H9 (cell line): ENCODE data around the gene EDA. TPM values are rescaled to one million over a fixed set of nuclear protein-coding genes. Genes with fewer than 3 reads are reported as not detected.

Experiments used
- DNase-seq: peaks from one replicate; pipeline ENCODE4 v3.0.0-alpha.2; 2017
- H2AFZ ChIP-seq: one replicate; pipeline ENCODE4 v1.6.1; 2013; ENCODE audit warnings: mild to moderate bottlenecking, low read length, control low read depth, moderate library complexity
- H2AK5ac ChIP-seq: 2 replicates; pipeline ENCODE4 v1.6.1; 2013; ENCODE audit warnings: low read length, control low read depth, mixed read lengths; ENCODE audit not compliant: insufficient read length
- H2BK120ac ChIP-seq: one replicate; pipeline ENCODE4 v1.6.1; 2013; ENCODE audit warnings: low read depth, mild to moderate bottlenecking, low read length, control low read depth, inconsistent platforms; ENCODE audit not compliant: poor library complexity, severe bottlenecking
- H2BK12ac ChIP-seq: 2 replicates; pipeline ENCODE4 v1.6.1; 2013; ENCODE audit warnings: low read length, control low read depth, mixed read lengths, low read depth; ENCODE audit not compliant: insufficient read length
- H2BK15ac ChIP-seq: 2 replicates; pipeline ENCODE4 v1.6.1; 2013; ENCODE audit warnings: low read depth, low read length, control low read depth
- H2BK20ac ChIP-seq: one replicate; pipeline ENCODE4 v1.6.1; 2013; ENCODE audit warnings: low read depth, mild to moderate bottlenecking, low read length, control low read depth, inconsistent platforms; ENCODE audit not compliant: poor library complexity, severe bottlenecking
- H2BK5ac ChIP-seq: 2 replicates; pipeline ENCODE4 v1.6.1; 2013; ENCODE audit warnings: low read length, control low read depth, mixed read lengths; ENCODE audit not compliant: insufficient read length
- H3K14ac ChIP-seq: 2 replicates; pipeline ENCODE4 v1.6.1; 2013; ENCODE audit warnings: low read length, control low read depth; ENCODE audit not compliant: insufficient read depth
- H3K18ac ChIP-seq: 2 replicates; pipeline ENCODE4 v1.6.1; 2013; ENCODE audit warnings: low read depth, mild to moderate bottlenecking, mixed read lengths, low read length, control low read depth; ENCODE audit not compliant: insufficient read length
- H3K23ac ChIP-seq: 2 replicates; pipeline ENCODE4 v1.6.1; 2013; ENCODE audit warnings: low read length, control low read depth, mixed read lengths, low read depth; ENCODE audit not compliant: insufficient read length
- H3K23me2 ChIP-seq: 2 replicates; pipeline ENCODE4 v1.6.1; 2013; ENCODE audit warnings: low read depth, mild to moderate bottlenecking, mixed read lengths, low read length, control low read depth; ENCODE audit not compliant: insufficient read length, poor library complexity, severe bottlenecking
- H3K27ac ChIP-seq: 2 replicates; pipeline ENCODE4 v1.5.1; 2013; ENCODE audit warnings: low read length, control low read depth, mixed read lengths, low read depth; ENCODE audit not compliant: insufficient read length
- H3K27me3 ChIP-seq: 2 replicates; pipeline ENCODE4 v1.6.1; 2013; ENCODE audit warnings: low read length, control low read depth, inconsistent platforms; ENCODE audit not compliant: insufficient read depth
- H3K4ac ChIP-seq: 2 replicates; pipeline ENCODE4 v1.6.1; 2013; ENCODE audit warnings: low read depth, mild to moderate bottlenecking, control low read depth, inconsistent platforms, low read length, moderate library complexity
- H3K4me1 ChIP-seq: 2 replicates; pipeline ENCODE4 v1.6.1; 2013; ENCODE audit warnings: low read length, control low read depth, inconsistent platforms; ENCODE audit not compliant: insufficient read depth
- H3K4me2 ChIP-seq: 2 replicates; pipeline ENCODE4 v1.6.1; 2013; ENCODE audit warnings: low read length, control low read depth, mixed read lengths; ENCODE audit not compliant: insufficient read length, insufficient read depth
- H3K56ac ChIP-seq: 2 replicates; pipeline ENCODE4 v1.6.1; 2013; ENCODE audit warnings: low read depth, mild to moderate bottlenecking, mixed read lengths, low read length, control low read depth; ENCODE audit not compliant: insufficient read length
- H3K79me1 ChIP-seq: 2 replicates; pipeline ENCODE4 v1.6.1; 2013; ENCODE audit warnings: low read depth, mild to moderate bottlenecking, moderate library complexity, low read length, control low read depth, inconsistent platforms; ENCODE audit not compliant: insufficient read depth, poor library complexity, severe bottlenecking
- H3K79me2 ChIP-seq: 2 replicates; pipeline ENCODE4 v1.6.1; 2013; ENCODE audit warnings: low read length, control low read depth, inconsistent platforms; ENCODE audit not compliant: insufficient read depth
- H3K9ac ChIP-seq: 2 replicates; pipeline ENCODE4 v1.6.1; 2013; ENCODE audit warnings: low read length, control low read depth, mixed read lengths; ENCODE audit not compliant: insufficient read length; ENCODE audit errors: extremely low read depth
- H3K9me3 ChIP-seq: one replicate; pipeline ENCODE4 v1.6.1; 2013; ENCODE audit warnings: low read depth, low read length, inconsistent platforms; ENCODE audit not compliant: control insufficient read depth
- H3T11ph ChIP-seq: one replicate; pipeline ENCODE4 v1.6.1; 2013; ENCODE audit warnings: mild to moderate bottlenecking, low read length, control low read depth, inconsistent platforms
- H4K20me1 ChIP-seq: one replicate; pipeline ENCODE4 v1.6.1; 2013; ENCODE audit not compliant: control insufficient read depth, insufficient read length, insufficient read depth
- H4K5ac ChIP-seq: 2 replicates; pipeline ENCODE4 v1.6.1; 2013; ENCODE audit warnings: low read depth, mild to moderate bottlenecking, mixed read lengths, low read length, control low read depth; ENCODE audit not compliant: insufficient read length
- H4K8ac ChIP-seq: replicated peaks from 2 replicates; pipeline ENCODE4 v1.6.1; 2013; ENCODE audit warnings: low read length, control low read depth, mixed read lengths, low read depth; ENCODE audit not compliant: insufficient read length
- H4K91ac ChIP-seq: 2 replicates; pipeline ENCODE4 v1.6.1; 2013; ENCODE audit warnings: low read depth, mild to moderate bottlenecking, moderate library complexity, mixed read lengths, low read length, control low read depth; ENCODE audit not compliant: insufficient read length
- H3K27ac Mint-ChIP-seq, 3 experiments: 2 replicates in 2 of 3; 3 replicates in 1 of 3; pipeline ENCODE4 v1.8.0; 2020 to 2021; ENCODE audit warnings: mixed read lengths in 3 of 3, mild to moderate bottlenecking in 1 of 3, moderate library complexity in 1 of 3
- H3K27me3 Mint-ChIP-seq: 2 replicates; pipeline ENCODE4 v1.8.0; 2021; ENCODE audit warnings: low read depth, mild to moderate bottlenecking, moderate library complexity, mixed read lengths
- H3K36me3 Mint-ChIP-seq, 3 experiments: 2 replicates in 2 of 3; 3 replicates in 1 of 3; pipeline ENCODE4 v1.8.0; 2020 to 2021; ENCODE audit warnings: low read depth in 3 of 3, mixed read lengths in 3 of 3; ENCODE audit not compliant: insufficient read depth in 1 of 3
- H3K4me1 Mint-ChIP-seq, 2 experiments: 2 replicates each; pipeline ENCODE4 v1.8.0; 2020; ENCODE audit warnings: mixed read lengths in 2 of 2
- H3K4me3 Mint-ChIP-seq, 2 experiments: 2 replicates in 1 of 2; 3 replicates in 1 of 2; pipeline ENCODE4 v1.8.0; 2020 to 2021; ENCODE audit warnings: mild to moderate bottlenecking in 2 of 2, mixed read lengths in 2 of 2, moderate library complexity in 1 of 2
- H3K9me3 Mint-ChIP-seq, 2 experiments: 2 replicates in 1 of 2; 3 replicates in 1 of 2; pipeline ENCODE4 v1.8.0; 2020; ENCODE audit warnings: mild to moderate bottlenecking in 2 of 2, mixed read lengths in 2 of 2, moderate library complexity in 1 of 2
- WGBS: extraction: QIAGEN DNeasy Blood & Tissue Kit; methylation state at CpG from one replicate; pipeline ENCODE4 v1.1.7; 2013; ENCODE audit warnings: missing lambda C conversion rate, low lambda C conversion rate, mixed read lengths; ENCODE audit not compliant: insufficient read length; ENCODE audit errors: extremely low coverage; 5-methylcytosine and 5-hydroxymethylcytosine counted together
- total RNA-seq: library from RNA; stranded (reverse); gene quantifications from 2 replicates; pipeline ENCODE4 v1.2.1, GENCODE V29; 2021
- TF ChIP-seq, protein P1 (sequence below): fragments of 200-600 bp; sonication (generic); conservative IDR thresholded peaks from 3 replicates; pipeline ENCODE4 v1.8.0; 2021; ENCODE audit warnings: antibody characterized with exemption, mild to moderate bottlenecking

The EDA gene
- total RNA-seq, 1 experiment from 2014 or later = 7.7 TPM

DNA sequence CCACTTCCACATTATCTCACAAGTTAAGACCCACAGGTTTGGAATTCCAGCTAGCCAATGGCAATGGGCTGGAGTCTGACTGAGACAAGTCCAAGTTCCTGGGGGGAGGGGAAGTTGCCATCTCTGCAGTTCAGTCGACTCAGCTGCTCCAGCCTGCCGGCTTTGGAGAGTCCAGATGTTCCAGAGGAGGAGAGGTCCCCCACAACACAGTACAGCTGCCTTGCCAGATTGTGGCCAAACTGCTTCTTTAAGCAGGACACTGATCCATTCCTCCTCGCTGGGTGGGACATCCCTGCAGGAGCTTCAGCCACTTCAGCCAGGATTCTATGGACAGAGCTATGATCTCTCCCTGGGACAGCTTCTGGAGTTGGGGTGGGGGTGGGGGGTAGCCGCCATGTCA, 199.2 kb downstream of the EDA start:
- H2BK120ac ChIP-seq = no peak overlapping the region
- DNase-seq = no peak
- H4K91ac ChIP-seq = no peak overlapping the region
- Mint-ChIP-seq H3K36me3 (peaks cover 4 to 6% (median 4%) of the 10 kb centered on the region in 3 experiments; a peak in 4 of 7 replicates), H3K4me3 (no peak overlapping the region), H3K27me3 (no peaks in the 10 kb centered on the region), H3K27ac (no peak overlapping the region; a peak in 1 of 7 replicates), H3K4me1 (peaks cover 0 to 2% of the 10 kb centered on the region in 2 experiments; a peak in 1 of 4 replicates), H3K9me3 (peaks cover 72 to 81% of the 10 kb centered on the region in 2 experiments)
- peaks cover 47% of the 10 kb centered on the region for H3K9me3 ChIP-seq
- no peak overlapping the region for H2BK5ac ChIP-seq
- no peak overlapping the region for H3K18ac ChIP-seq
- no peaks in the 10 kb centered on the region for H3K79me2 ChIP-seq
- WGBS = no CpG with 5 or more reads among the region's 4 CpGs
- no peaks in the 10 kb centered on the region for H4K20me1 ChIP-seq
- no peak overlapping the region for H3K56ac ChIP-seq
- H4K5ac ChIP-seq = no peak overlapping the region
- no peak overlapping the region for H3T11ph ChIP-seq
- H3K14ac ChIP-seq = no peak overlapping the region
- no peaks in the 10 kb centered on the region; the same call in 1 of the 2 replicates for H3K4me1 ChIP-seq
- no peak overlapping the region for H3K27ac ChIP-seq
- H2AK5ac ChIP-seq = no peak overlapping the region
- no peaks in the 10 kb centered on the region for H3K27me3 ChIP-seq
- H3K9ac ChIP-seq = no peak overlapping the region
- H3K79me1 ChIP-seq = no peaks in the 10 kb centered on the region
- H2BK20ac ChIP-seq = no peak overlapping the region
- H3K4ac ChIP-seq = no peak overlapping the region
- H2BK12ac ChIP-seq = no peak overlapping the region
- no peaks in the 10 kb centered on the region for H3K23me2 ChIP-seq
- H3K23ac ChIP-seq = no peak overlapping the region
- TF ChIP-seq, protein P1, sequence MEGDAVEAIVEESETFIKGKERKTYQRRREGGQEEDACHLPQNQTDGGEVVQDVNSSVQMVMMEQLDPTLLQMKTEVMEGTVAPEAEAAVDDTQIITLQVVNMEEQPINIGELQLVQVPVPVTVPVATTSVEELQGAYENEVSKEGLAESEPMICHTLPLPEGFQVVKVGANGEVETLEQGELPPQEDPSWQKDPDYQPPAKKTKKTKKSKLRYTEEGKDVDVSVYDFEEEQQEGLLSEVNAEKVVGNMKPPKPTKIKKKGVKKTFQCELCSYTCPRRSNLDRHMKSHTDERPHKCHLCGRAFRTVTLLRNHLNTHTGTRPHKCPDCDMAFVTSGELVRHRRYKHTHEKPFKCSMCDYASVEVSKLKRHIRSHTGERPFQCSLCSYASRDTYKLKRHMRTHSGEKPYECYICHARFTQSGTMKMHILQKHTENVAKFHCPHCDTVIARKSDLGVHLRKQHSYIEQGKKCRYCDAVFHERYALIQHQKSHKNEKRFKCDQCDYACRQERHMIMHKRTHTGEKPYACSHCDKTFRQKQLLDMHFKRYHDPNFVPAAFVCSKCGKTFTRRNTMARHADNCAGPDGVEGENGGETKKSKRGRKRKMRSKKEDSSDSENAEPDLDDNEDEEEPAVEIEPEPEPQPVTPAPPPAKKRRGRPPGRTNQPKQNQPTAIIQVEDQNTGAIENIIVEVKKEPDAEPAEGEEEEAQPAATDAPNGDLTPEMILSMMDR = no peak
- H4K8ac ChIP-seq = no peak overlapping the region
- no peak overlapping the region for H2BK15ac ChIP-seq
- no peak overlapping the region for H3K4me2 ChIP-seq
- no peak overlapping the region for H2AFZ ChIP-seq
